A172 (cell line): ENCODE measurements around the gene LONP1. TPM values are rescaled to one million over a fixed set of nuclear protein-coding genes. Genes with fewer than 3 reads are reported as not detected.
A peak's percentile ranks its signal among the peaks of the same experiment; 100 is the strongest.

ENCODE experiments used
- DNase-seq: peaks from one replicate; pipeline ENCODE4 v3.0.0-alpha.2; 2015; ENCODE audit warnings: low spot score
- total RNA-seq: library from RNA; depleted of rRNA; stranded (reverse); fragments of >200 nt; shearing (Covaris generic); gene quantifications from 2 replicates; pipeline ENCODE4 v1.2.3, GENCODE V29; 2014

The LONP1 gene
- total RNA-seq, 1 experiment from 2014 or later, result 153 TPM

DNA sequence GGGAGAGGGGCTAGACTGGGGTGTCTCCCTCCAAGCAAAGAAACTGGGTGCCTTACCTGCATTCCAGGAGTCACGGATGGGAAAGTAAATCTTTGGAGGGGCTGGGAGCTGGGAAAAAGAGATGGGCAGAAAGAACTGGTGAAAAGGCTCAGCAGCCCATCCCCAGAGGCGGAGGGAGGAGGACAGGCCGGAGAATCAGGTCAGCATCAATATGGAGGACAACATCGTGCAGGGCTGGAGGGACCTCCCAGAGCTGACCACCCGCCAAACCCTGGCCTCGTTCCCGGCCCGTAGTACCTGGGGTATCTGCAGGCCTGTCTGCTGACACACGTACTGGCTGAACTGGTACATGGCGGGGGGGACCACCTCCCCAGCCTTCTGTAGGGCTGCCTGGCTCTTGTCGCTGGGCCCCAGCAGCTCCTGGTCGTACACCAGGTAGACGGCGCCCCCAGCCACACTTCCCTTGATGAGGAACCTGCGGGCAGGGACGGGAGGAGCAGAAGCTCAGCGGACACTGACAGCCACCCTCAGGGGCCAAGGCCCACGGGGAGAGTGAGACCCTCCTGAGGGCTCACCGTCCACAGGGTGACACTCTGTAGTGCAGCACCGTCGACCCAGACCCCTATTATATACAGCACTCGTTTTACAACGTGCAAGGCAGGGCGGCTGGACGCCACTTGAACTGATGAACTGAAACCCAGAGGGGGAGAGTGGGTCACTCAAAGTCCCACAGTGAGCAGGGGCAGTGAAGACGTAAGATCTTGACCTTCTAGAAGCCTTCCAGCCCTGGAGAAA is 40.5 kb downstream of the LONP1 start:
- DNase-seq, result no peak

DNA sequence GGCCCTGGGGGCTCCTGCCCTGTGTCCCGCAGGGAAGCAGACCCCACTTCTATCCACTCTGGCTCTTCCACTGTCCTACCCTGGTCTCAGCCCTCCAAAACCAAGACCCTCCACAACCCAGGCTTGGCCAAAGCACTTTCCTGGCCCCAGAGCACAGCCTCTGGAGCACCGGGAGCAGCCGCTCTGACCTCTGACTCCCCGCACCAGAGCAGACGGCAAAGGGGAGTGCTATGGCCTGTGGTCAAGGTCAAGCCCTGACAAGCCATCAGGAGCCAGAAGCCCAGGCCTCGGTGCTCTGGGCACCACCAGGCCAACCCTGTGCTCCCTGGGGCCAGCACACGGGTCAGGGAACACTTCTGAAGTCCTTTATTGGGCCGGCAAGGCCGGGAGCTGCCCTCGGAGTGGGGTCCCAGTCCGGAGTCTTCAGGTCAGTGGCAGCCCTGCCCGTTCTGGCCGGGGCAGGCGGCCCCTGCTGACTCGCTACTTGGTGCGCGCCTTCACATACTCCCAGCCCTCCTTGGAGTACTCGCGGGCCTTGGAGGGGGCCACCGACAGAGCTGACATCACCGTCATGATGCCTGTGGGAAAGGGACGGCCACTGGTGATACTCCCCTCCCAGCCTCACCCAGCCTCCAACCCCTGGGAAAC is 41.8 kb downstream of the LONP1 start:
- DNase-seq, result no peak

DNA sequence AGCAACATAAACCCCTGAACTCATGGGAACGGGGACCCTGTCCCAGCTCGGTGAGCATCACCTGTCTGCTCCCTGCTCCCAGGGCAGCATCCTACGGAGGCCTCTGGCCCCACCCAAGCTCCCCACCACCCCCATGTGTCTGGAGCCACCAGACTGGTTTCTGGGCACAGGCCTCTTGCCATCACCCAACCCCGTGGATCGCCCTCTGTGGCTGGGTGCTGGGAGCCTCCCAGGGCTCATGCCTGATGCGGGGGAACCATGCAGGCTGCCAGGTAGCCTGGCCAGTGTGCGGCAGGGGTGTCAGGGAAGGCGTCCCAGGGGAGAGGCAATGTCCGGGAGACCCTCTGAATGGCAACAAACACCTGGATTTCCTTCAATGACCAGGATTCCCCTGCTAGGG is 42.4 kb downstream of the LONP1 start:
- DNase-seq, result no peak

DNA sequence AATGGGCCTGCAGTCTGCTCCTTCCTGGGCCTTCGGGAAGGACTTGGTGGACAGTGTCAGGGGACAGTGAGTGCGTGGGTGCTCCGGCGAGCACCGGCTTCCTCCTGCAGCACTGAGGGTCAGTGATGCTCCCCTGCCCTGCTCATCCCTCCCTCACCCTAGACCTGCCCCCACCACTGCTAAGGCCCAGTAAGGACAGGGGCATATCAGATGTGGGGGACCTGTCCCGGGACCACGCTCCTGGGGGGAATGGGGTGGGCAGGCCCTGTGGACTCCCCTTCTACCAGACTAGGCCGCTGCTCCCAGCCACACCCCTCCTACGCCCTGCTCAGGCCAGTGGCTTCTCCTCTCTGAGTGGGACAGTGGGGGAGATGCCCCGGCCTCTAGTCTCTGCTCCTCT is 42.8 kb downstream of the LONP1 start:
- DNase-seq, result no peak

DNA sequence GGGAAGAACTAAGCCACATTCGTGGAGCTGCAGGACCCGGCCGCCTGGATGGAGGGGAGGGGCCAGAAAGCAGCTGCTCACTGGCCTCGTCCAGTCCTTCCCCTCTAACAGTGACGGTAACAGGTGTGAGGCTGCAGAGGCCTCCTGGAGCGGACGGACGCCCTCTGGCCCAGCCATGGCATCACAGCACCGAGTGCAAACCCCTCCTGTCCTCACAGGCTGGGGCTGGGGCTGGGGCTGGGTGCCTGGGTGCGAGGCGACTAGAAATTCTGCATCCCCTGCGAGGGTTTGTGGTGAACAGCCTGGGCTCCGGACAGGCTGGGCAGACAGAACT is 43.2 kb downstream of the LONP1 start:
- DNase-seq, result no peak

DNA sequence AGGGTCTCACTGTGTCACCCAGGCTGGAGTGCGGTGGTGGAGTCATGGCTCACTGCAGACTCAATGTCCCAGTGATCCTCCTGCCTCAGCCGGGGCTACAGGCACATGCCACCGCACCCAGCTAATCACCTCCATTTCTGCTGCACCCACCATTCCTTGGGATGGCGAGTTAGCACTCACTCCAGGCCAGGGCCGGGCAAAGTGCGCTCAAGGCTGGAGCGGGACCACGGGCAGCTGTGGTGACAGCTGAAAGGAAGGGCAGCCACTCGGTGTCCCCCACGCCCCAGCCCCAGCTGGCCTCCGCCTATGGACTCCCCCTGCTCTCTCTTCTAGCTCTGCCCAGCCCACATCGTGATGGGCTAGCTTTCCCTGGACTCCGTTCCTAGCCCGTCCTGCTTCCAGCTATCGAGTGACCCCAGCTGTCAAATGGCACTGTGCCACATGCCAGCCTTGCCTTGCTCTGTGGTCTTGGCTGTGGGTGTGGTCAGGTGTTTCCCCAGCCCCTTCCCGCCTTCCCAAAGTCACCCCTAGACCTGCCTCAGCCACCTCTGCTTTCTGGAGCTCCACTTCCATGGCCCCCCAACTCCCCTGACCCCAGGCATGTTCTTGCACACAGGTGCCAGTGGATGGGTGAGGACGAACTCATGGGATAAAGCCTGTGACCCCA is 43.7 kb downstream of the LONP1 start:
- DNase-seq, result no peak

DNA sequence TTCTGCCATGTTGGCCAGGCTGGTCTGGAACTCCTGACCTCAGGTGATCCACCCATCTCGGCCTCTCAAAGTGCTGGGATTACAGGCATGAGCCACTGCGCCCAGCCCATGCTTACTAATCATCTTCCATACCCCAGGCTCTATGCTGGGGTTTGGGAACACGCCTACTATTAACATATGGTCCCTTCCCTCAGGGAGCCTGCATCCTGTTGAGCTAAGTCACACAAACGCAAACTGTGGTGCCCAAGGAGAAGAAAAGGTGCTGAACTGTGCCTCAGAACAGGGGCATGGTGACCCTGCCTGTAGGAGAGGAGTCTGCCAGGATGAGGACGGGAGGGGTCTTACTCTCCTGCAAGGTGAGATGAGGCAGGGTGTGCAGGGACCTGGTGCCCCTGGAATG is 45.2 kb downstream of the LONP1 start:
- DNase-seq, result no peak

DNA sequence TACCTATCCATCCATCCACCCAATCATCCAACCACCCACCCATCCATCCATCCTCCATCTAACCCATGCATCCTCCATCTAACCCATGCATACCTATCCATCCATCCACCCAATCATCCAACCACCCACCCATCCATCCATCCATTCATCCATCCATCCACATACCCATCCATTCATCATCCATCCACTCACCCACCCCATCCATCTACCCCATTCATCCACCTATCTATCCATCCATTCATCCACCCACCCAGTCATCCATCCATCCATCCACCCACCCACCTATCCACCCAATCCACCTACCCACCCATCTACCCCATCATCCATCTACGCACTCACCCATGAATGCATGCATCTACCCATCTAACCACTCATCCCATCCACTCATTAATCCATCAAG is 46.2 kb downstream of the LONP1 start:
- DNase-seq, result no peak

DNA sequence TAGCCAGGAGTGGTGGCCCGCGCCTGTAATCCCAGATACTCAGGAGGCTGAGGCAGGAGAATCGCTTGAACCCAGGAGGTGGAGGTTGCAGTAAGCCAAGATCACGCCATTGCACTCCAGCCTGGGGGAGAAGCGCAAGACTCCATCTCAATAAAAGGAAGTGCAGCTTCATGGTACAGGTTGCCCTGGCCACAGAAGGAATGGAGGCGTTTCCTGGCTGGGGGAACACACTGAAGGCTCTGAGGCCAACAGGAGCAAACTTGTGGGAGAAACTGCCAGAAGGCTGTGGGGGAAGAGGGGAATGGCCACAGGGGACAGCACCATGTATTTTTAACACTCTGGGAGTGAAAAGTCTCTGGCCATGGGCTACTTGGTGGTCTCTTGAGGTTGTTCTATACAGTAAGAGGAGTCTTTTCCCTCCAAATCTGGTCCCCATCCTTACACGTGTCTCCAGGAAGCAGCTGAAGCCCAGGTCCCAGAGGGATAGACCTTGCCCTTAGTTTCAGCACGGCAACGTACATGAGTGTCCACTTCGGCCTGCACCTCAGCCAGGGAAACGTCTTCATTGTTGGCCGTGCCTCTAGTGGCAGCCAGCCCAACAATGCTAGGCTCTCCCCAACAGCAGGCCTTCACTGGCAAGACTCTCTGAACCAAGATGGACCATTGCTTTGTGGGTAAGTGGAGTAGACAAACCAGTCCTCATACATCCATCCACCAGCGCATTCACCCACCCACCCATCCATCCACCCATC is 47.1 kb downstream of the LONP1 start:
- DNase-seq, result no peak

DNA sequence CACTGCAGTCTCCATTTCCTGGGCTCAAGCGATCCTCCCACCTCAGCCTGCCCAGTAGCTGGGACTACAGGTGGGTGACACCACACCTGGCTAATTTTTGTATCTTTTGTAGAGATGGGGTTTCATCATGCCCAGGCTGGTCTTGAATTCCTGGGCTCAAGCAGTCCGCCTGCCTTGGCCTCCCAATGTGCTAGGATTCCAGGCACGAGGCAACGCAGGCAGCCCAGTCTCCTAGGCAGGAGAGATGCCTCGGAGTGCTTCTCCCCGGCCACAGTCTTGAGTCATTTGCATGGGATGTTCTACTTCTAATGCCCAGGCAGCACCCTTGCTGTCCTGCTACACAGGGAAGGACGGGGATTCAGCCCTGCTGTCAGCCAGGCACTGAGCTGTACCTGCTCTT is 48.3 kb downstream of the LONP1 start:
- DNase-seq, result no peak

DNA sequence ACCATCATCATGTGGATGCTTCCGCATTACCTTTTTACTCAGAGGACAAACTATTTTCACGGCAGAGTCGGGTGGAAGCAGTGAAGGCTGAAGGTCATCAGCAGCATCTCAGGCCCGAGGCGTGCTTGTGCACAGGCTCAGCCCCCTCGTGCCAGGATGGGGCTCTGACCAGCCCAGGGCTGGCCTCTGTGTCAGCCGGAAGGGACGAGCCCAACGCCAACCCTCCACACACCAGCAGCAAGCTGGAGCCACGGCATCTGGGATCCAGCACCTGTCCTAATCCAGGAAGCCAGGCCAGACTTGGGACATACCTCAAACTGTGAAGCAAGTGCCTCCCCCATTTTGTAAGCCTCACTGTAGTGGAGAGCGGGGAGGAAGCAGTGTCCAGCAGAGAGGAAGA is 50.7 kb downstream of the LONP1 start:
- DNase-seq, result no peak

DNA sequence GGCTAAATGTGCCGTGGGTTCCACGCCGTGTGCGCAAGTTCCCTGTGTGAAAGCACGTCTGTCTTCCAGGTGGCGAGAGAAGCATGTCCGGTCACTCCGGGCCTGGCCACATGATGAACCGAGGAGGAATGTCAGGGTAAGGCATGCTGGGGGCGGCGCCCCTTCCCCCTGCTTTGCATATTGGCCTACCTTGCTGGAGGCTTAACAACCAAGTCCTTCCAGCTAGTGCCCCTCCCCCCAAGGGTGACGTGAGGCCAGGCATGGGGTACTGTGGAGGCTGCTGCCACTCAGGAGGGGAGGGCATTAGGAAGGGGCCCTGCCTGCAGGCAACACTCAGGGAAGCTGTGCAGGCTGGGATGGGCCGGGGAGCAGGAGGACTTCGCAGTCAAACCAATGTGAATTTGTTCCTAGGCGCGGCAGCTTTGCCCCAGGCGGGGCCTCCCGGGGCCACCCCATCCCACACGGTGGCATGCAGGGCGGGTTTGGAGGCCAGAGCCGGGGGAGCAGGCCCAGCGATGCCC is 52.1 kb downstream of the LONP1 start:
- DNase-seq, result no peak

DNA sequence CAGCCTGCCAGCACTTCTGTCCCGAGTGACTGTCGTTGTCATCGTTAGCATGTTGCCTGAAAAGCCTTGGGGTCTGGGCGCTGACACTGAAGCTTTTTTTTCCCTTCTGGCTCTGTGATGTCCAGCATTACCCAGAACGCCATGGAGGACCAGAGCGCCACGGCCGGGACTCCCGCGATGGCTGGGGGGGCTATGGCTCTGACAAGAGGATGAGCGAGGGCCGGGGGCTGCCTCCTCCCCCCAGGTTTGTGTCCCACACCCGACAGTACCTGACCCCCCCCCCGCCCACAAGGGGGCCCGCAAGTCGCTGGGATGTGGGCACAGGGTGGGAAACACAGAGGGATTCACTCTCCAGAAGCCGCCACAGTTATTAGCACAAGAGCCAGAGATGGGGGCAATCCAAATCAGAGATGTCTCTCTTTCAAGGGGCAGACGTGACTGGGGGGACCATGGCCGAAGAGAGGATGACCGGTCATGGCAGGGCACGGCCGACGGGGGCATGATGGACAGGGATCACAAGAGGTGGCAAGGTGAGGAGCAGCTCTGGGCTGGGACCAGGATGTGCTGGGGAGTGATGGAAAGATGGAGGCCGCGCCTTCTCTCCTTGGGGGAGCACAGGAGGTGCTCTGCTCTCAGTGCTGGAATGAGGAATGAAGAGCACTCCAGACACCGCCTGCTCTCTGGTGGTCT is 52.9 kb downstream of the LONP1 start:
- DNase-seq, result no peak

DNA sequence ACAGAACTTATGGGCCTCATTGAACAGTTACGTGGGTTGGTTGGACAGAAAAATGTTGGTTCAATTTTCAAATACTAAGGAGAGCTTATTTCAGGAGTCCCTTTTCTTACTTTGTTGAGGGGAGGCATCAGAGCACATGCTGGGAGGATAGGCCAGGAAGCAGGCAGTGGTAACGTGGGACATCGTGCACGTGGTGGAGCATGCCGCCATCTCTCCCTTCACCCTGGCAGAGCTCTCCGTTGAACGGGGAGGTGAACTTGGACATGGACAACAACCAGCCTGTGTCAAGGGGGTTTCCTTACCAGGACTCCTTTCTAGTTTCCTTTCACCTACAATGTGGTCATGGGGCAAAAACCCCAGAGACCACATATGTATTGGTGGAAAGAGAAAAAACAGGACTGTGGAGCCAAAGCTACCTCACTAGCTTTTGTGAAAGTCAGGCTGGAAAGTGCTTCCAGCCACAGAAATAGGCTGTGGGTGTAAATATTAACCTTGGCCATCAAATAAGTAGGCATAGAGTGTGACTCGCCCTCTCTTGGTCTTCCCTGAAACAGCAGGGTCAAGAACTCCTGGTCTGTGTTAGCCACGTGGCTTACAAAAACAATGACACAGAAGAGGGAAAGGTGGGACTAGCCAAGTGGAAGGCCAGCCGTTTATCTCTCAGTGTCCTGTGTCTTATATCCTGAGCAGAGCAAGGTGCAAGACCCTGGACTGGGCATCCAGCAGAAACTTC is 54.0 kb downstream of the LONP1 start:
- peak; percentile 69 for DNase-seq

DNA sequence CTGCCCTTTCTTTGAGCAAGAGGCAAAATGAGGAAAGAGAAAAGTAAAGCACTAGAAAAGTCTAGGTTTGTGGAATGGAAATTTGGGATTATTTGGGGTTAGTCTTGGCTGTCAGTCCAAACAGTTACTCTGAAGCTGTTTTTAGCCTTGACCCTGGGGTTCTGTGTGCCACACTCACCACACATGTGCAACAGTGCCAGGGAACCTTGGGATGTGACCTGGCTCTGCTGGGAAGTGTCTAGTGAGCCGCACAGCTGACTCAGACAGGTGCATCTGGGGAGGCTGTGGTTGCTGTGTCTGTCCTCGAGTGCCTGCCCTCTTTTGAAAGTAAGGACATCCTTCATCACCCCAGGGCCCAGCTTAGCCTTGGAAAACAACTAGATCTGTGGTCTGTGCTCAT is 55.4 kb downstream of the LONP1 start:
- DNase-seq, result no peak

DNA sequence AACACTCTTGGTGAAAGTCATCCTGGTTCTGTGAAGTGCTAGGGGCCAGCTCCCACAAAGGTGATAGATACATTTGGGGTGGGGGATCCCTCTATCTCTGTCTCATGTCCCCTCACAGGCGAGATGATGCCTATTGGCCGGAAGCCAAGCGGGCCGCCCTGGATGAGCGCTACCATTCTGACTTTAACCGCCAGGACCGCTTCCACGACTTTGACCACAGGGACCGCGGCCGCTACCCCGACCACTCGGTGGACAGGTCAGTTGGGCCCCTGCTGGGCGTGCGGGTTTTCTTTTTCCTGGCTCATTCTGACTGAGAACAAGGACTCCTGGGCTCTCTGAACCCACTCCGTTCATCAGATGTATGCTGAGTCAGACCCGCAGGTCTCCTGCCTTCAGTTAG is 56.0 kb downstream of the LONP1 start:
- DNase-seq, result no peak

DNA sequence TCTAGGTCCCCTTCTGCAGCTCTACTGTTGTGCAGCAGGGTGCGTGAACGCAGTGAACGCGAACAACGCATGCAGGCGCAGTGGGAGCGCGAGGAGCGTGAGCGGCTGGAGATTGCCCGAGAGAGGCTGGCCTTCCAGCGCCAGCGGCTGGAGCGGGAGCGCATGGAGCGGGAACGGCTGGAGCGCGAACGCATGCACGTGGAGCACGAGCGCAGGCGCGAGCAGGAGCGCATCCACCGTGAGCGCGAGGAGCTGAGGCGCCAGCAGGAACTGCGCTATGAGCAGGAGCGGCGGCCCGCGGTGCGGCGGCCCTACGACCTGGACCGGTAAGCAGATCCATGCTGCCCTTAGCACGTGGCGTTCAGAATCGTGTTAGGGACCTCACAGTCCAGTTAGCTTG is 58.5 kb downstream of the LONP1 start:
- DNase-seq, result no peak

DNA sequence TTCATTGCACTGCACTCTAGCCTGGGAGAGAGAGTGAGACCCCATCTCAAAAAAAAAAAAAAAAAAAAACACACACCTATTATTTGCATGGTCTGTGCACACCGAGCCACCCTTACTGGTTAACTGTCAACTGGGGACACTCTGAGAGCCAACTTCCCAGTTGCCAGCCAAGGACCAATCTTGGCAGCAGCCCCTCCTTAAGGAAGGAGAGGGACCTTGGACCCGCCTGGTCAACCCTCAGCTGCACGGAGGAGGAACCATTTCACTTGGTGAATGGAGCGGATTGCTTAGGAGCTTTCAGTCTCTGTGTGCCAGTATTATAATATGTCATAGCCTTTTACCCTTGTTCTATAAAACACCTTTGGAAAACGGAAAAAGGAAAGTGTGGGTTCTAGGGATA is 64.5 kb downstream of the LONP1 start:
- no peak for DNase-seq

DNA sequence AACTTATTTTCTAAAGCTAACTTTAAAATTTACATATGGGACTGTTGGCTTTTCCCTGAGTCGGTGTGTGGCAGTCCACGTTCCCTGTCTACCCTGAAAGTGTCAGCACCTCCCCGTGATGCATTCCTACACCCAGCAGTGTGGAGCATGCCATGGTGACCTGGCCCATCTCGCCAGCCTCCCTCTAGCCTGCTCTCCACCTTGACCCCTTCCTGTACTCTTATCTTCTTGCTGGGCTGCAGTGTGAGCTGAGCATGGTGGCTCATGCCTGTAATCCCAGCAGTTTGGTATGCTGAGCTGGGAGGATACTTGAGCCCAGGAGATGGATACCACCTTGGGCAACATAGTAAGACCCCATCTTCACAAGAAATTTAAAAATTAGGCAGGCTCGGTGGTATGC is 65.0 kb downstream of the LONP1 start:
- DNase-seq, result no peak

DNA sequence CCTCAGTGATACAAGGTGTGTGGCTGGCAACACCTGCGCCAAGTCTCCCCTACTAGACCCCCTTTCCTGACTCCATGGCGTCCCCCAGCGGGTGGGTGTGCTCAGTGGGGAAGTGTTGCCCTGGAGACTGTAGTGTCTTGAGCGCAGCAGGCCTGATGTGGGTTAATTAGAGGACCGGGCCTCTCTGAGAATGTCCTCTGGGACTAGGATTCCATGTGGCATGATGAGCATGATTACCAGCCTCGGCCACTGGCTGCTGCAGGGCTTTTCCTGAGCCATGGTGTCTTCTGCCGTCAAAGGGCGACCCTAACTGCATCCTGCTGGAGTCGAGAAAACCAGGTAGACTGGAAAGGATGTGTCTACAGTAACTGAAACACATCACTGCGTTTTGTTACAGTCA is 67.7 kb downstream of the LONP1 start:
- no peak for DNase-seq

DNA sequence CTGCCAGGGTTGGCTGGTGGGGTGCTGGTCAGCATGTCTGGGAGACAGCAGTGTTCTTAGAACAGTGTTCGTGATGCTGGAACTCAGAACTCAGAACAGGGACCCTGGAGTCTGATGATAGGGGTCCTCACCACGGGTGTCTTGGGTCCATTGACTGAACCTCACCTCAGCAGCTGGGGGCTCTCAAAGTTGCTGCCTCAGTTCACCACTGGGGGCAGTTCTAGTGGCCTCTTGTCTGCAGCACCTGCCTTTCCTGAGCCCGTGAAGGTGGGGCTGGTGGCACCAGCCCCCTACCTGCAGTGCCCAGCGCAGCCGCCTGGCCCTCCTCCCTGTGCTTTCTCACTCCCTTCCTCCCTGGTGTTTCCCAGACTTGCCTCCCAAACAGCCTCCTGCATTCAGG is 68.6 kb downstream of the LONP1 start:
- DNase-seq, result no peak
